MCF 10A (cell line): ENCODE results near the gene PPDPF. TPM values are rescaled to one million over a fixed set of nuclear protein-coding genes. Genes with fewer than 3 reads are reported as not detected.

Experiments
- Bru-seq: library from RNA; stranded (reverse); fragments of 400-500 nt; gene quantifications from one replicate; lab custom pipeline; 2021; lab: Mats Ljungman, UMichigan
- BruChase-seq, 2 experiments: library from RNA; stranded (reverse); fragments of 400-500 nt; gene quantifications; one replicate each; lab custom pipeline; 2021; lab: Mats Ljungman, UMichigan
- BruUV-seq: library from RNA; stranded (reverse); fragments of 400-500 nt; replicated peaks from 2 replicates; lab custom pipeline; 2021; lab: Mats Ljungman, UMichigan
- CTCF ChIA-PET: fragments of 300-600 bp; sonication (Branson Sonifier 250); formaldehyde crosslinking; extraction: SDS; loops from one replicate; lab custom pipeline; 2021; ENCODE audit warnings: antibody characterized with exemption, inconsistent platforms; lab: Yijun Ruan, JAX
- POLR2A ChIA-PET: fragments of 300-600, 350-650 bp; sonication (Branson Sonifier 250); formaldehyde crosslinking; extraction: SDS; loops from one replicate; lab custom pipeline; 2020; ENCODE audit warnings: antibody characterized with exemption, inconsistent platforms; lab: Yijun Ruan, JAX
- DNase-seq: peaks from one replicate; pipeline ENCODE4 v3.0.0-alpha.2; 2018; ENCODE audit not compliant: unreplicated experiment
- H3K27ac Mint-ChIP-seq: one replicate; pipeline ENCODE4 v1.8.0; 2022; ENCODE audit warnings: mild to moderate bottlenecking, low read depth, mixed read lengths; ENCODE audit not compliant: unreplicated experiment
- H3K27me3 Mint-ChIP-seq: one replicate; pipeline ENCODE4 v1.8.0; 2022; ENCODE audit warnings: mixed read lengths; ENCODE audit not compliant: insufficient read depth, unreplicated experiment
- H3K36me3 Mint-ChIP-seq: one replicate; pipeline ENCODE4 v1.8.0; 2022; ENCODE audit warnings: mild to moderate bottlenecking, moderate library complexity, mixed read lengths; ENCODE audit not compliant: insufficient read depth, unreplicated experiment
- H3K4me1 Mint-ChIP-seq: one replicate; pipeline ENCODE4 v1.8.0; 2022; ENCODE audit warnings: mixed read lengths; ENCODE audit not compliant: insufficient read depth, unreplicated experiment
- H3K4me3 Mint-ChIP-seq: one replicate; pipeline ENCODE4 v1.8.0; 2022; ENCODE audit warnings: mild to moderate bottlenecking, moderate library complexity, mixed read lengths; ENCODE audit not compliant: unreplicated experiment
- H3K9me3 Mint-ChIP-seq: one replicate; pipeline ENCODE4 v1.8.0; 2022; ENCODE audit warnings: mixed read lengths; ENCODE audit not compliant: unreplicated experiment
- CTCF ChIP-seq: fragments of 200-600 bp; IDR thresholded peaks from one replicate; pipeline ENCODE4 v1.8.0; 2022; ENCODE audit warnings: antibody characterized with exemption, mild to moderate bottlenecking; ENCODE audit not compliant: unreplicated experiment
- intact Hi-C: fragments of 100-400 bp; cut with micrococcal nuclease; formaldehyde crosslinking; loops from 2 replicates; pipeline ENCODE4 v1.14.1; 2022
- long read RNA-seq: library from polyadenylated mRNA; stranded (forward); transcript quantifications from one replicate; pipeline ENCODE4 v2.0.0, GENCODE V29; 2022
- total RNA-seq: library from RNA; stranded (reverse); gene quantifications from 2 replicates; pipeline ENCODE4 v1.2.3, GENCODE V29; 2022

The PPDPF gene
- total RNA-seq (315 and 355 TPM in 2 replicates), Bru-seq, nascent RNA (percentile 84 among the genes with signal in this experiment), BruChase-seq, experiment 1, labeled RNA remaining after a 6-hour chase (percentile 86 among the genes with signal in this experiment), BruChase-seq, experiment 2, labeled RNA remaining after a 2-hour chase (percentile 71 among the genes with signal in this experiment)
- long read RNA-seq, transcript PPDPF-204 (3 exons, 478 nt) = minor isoform, 8 of 139 reads
- long read RNA-seq, transcript PPDPF-202 (4 exons, 868 nt) = major isoform, 119 of 139 reads
- long read RNA-seq, partial matches to known transcripts = 8 of 139 reads
- long read RNA-seq, other reads (novel, unspliced or antisense) = 4 of 139 reads

- POLR2A ChIA-PET = interaction anchor here (0.5 to 5.4 kb wide), 24 partner anchors 12 to 891 kb away, joined by 3 to 124 read pairs (median 4); partner anchors contain the start of genes ARFRP1, GMEB2, PRPF6 and PTK6
- H3K27me3 Mint-ChIP-seq = no peaks in the 10 kb centered on the region
- peak; percentile 75 for DNase-seq
- peak within 1 kb of the TSS; percentile 83 for H3K4me3 Mint-ChIP-seq
- CTCF ChIA-PET = interaction anchor here (0.6 to 4.1 kb wide), 4 partner anchors 17 to 296 kb away, joined by 3 to 20 read pairs (median 10); partner anchors contain the start of gene PTK6
- H3K27ac Mint-ChIP-seq = peak within 1 kb of the TSS; percentile 42
- H3K36me3 Mint-ChIP-seq = peaks cover 34% of the 10 kb centered on the region
- BruUV-seq = no TSS peak
- TF ChIP-seq CTCF = no peak
- no peaks in the 10 kb centered on the region for H3K9me3 Mint-ChIP-seq
- intact Hi-C loops = loop anchor here (1.0 kb wide), 1 partner anchor 78 kb away; no protein-coding TSS in a partner anchor
- no peaks in the 10 kb centered on the region for H3K4me1 Mint-ChIP-seq
Observed at GRCh38 chr20:63520504-63520933, at the start of gene PPDPF. TSS of gene PPDPF (plus strand) at chr20:63520765. CDS start at chr20:63521309, 544 bp downstream.

GRCh38 chr20:63471002-63471716 is 49.4 kb upstream of the PPDPF start:
- peaks cover 36% of the 10 kb centered on the region for H3K27me3 Mint-ChIP-seq
- H3K27ac Mint-ChIP-seq = no peak overlapping the region
- no peaks in the 10 kb centered on the region for H3K9me3 Mint-ChIP-seq
- no TSS peak for BruUV-seq
- POLR2A ChIA-PET = no interaction called here
- no peak for TF ChIP-seq CTCF
- intact Hi-C loops = no loop called here
- no peak for DNase-seq
- H3K4me3 Mint-ChIP-seq = no peak overlapping the region
- H3K36me3 Mint-ChIP-seq = peaks cover 6% of the 10 kb centered on the region
- no peaks in the 10 kb centered on the region for H3K4me1 Mint-ChIP-seq
- CTCF ChIA-PET = interaction anchor here (0.6 kb wide), 1 partner anchor 906 kb away, joined by 4 read pairs; no protein-coding TSS in a partner anchor

GRCh38 chr20:63471717-63471980 is 48.9 kb upstream of the PPDPF start:
- no TSS peak for BruUV-seq
- POLR2A ChIA-PET = no interaction called here
- CTCF ChIA-PET = no interaction called here
- Mint-ChIP-seq H3K27ac (no peak overlapping the region), H3K36me3 (peaks cover 7% of the 10 kb centered on the region), H3K9me3 (no peaks in the 10 kb centered on the region), H3K27me3 (peaks cover 41% of the 10 kb centered on the region), H3K4me1 (no peaks in the 10 kb centered on the region), H3K4me3 (no peak overlapping the region)
- no peak for TF ChIP-seq CTCF
- intact Hi-C loops = no loop called here
- no peak for DNase-seq
